Cardiac muscle cell (in vitro differentiated cells and primary cell): Measurements from ENCODE around the gene ACBD4. TPM values are rescaled to one million over a fixed set of nuclear protein-coding genes. Genes with fewer than 3 reads are reported as not detected.

Experiments
- DNase-seq, 2 donors: peaks; one replicate each; pipeline versions ENCODE4 v3.0.0 to v3.0.0-alpha.2; 2010 to 2017; ENCODE audit warnings: low read depth in 1 of 2, low spot score in 1 of 2
- H3K27ac ChIP-seq: fragments of 200-600 bp; sonication (generic); 2 replicates; pipeline ENCODE4 v1.5.1; 2016
- H3K27me3 ChIP-seq: fragments of 200-600 bp; sonication (generic); 2 replicates; pipeline ENCODE4 v1.6.0; 2016; ENCODE audit warnings: control low read depth
- H3K36me3 ChIP-seq: fragments of 200-600 bp; sonication (generic); 2 replicates; pipeline ENCODE4 v1.5.1; 2016; ENCODE audit warnings: control low read depth
- H3K4me1 ChIP-seq: fragments of 200-600 bp; sonication (generic); 2 replicates; pipeline ENCODE4 v1.8.1; 2017; ENCODE audit warnings: low read depth, mild to moderate bottlenecking, mixed run types
- H3K4me3 ChIP-seq: fragments of 200-600 bp; sonication (generic); 2 replicates; pipeline ENCODE4 v1.5.1; 2016; ENCODE audit warnings: mild to moderate bottlenecking
- H3K9me3 ChIP-seq: fragments of 200-600 bp; sonication (generic); 2 replicates; pipeline ENCODE4 v1.5.1; 2017; ENCODE audit warnings: low read depth, mild to moderate bottlenecking, control low read depth
- CTCF ChIP-seq: IDR thresholded peaks from 2 replicates; pipeline ENCODE4 v1.5.1; 2012; ENCODE audit warnings: low read depth, mild to moderate bottlenecking, low read length
- polyA plus RNA-seq: library from polyadenylated mRNA; unstranded; fragments of >200 nt; fragmentation: Nextera tagmentation; extraction: Ambion mirVana; gene quantifications from 2 replicates; pipeline ENCODE4 v1.2.1, GENCODE V29; 2016
- total RNA-seq: library from RNA; depleted of rRNA; stranded (reverse); fragments of >200 nt; gene quantifications from 2 replicates; pipeline ENCODE4 v1.2.3, GENCODE V29; 2016

ACBD4 gene
- total and polyA plus RNA-seq, 2 experiments from 2014 or later: 20.5 to 29.3 TPM

DNA sequence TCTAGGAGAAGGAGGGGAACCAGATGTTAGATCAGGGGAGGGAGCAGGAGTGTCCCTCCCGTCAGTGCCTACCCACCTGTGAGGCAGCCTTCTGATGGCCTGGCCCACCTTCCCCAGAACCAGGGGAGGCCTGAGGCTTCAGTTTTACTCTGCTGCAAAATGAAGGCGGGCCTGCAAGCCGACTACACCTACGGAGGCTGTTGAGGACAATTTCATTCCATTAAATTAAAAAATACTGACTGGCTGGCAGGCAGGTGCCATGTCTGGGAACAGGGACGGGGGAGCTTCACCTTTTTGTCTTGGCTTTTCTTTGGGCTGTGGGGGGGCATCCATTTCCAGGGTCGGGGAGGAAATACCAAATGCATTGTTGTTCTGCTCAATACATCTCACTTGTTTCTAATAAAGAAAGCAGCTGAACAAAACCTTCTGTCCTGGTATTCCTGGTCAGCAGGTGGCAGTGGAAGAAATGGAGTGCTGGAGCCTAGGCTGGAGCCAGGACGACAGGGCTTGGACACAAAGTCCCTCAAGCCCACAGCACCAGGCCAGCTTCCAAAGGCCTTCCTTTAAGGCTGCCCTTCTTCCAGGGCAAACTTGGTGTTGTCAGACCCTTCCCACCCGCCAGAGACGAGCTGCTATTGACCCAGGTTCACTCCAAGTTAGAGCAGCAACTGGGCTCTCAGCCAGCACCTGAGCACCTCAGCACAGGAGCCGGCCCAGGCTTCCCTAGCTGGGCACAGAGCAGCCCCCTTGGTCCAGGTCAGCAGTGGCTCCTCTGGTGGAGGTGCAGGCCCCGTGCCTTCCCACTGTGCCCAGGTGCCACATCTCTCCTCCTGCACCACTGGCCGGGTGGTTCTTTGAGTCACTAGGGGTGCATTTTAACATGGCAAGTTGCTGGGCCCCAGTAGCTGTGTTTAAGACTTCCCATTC, 26.6 kb upstream of the ACBD4 start:
- Histone ChIP-seq H3K36me3 (peaks cover 28% of the 10 kb centered on the region), H3K27me3 (no peaks in the 10 kb centered on the region), H3K9me3 (no peaks in the 10 kb centered on the region), H3K4me3 (no peak overlapping the region), H3K4me1 (no peaks in the 10 kb centered on the region), H3K27ac (peak overlapping the region; percentile 64)
- no peak for DNase-seq
- TF ChIP-seq CTCF: no peak

DNA sequence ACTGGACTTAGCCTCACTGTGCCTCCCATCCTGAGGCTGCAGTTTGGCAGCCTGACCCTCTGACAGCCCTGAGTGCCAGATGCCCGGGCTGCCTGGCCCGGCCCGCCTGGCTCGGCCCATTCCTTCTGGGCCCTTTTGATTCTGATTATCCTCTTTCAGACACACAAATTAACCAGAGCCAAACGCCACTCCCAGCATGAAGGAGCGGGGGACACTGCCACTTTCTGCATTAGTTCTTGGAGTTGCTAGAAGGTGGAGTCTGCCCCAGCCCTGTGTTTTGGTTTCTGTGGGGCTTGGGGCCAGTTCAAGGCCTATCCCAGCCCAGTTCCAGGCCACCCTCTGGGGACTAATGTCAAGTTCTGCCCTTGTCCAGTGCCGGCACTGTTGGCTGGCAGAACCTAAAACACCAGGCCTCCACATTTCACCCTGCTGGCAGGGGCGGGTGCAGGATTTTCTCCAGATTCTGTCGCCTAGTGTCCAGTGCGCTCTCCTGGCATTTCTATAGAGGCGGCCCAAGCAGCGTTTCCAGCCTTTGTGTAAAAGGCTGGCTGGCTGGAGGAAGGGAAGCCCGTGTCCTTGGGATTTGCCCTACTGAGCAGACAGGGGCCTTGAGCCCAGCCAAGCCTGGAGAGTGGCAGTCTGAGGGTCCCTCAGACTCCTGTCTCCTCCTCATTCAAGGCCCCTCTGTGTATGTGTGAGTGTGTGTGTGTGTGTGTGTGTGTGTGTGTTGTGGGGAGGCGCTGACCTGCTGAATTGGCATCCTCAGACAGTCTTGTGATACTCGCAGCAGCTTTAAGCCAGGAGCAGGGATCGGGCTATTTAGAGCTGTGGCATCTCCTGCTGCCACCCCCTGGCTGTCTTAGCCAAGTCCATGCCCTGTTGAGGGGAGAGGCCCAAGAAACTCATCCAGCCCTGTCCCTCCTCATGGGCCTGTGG, 24.5 kb upstream of the ACBD4 start:
- no peaks in the 10 kb centered on the region for H3K27me3 ChIP-seq
- peak overlapping the region; percentile 84 for H3K27ac ChIP-seq
- peaks cover 11% of the 10 kb centered on the region for H3K36me3 ChIP-seq
- no peak overlapping the region for H3K4me3 ChIP-seq
- H3K9me3 ChIP-seq: no peaks in the 10 kb centered on the region
- no peaks in the 10 kb centered on the region for H3K4me1 ChIP-seq
- no peak for TF ChIP-seq CTCF
- peak in 1 of 2 donors; percentile 10 for DNase-seq

DNA sequence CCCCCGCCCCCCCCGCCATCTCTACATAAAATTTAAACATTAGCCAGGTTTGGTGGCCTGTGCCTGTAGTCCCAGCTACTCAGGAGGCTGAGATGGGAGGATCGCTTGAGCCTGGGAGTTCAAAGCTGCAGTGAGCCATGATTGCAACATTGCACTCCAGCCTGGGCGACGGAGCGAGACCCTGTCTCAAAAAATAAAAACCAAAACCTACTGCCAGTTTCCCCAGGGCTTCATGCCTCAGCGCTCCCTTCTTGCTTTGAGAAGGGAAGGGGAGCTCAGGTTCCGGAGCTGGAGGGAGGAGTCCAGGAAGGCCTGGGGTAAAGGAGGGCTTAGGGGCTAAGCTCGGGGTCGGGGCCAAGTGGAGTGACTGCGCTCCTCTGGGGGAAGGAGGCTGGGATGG, 23.6 kb upstream of the ACBD4 start:
- TF ChIP-seq CTCF: no peak
- Histone ChIP-seq H3K9me3 (no peaks in the 10 kb centered on the region), H3K4me3 (no peak overlapping the region), H3K36me3 (peaks cover 2% of the 10 kb centered on the region), H3K4me1 (no peaks in the 10 kb centered on the region), H3K27me3 (no peaks in the 10 kb centered on the region), H3K27ac (peak overlapping the region; percentile 84)
- DNase-seq: no peak

DNA sequence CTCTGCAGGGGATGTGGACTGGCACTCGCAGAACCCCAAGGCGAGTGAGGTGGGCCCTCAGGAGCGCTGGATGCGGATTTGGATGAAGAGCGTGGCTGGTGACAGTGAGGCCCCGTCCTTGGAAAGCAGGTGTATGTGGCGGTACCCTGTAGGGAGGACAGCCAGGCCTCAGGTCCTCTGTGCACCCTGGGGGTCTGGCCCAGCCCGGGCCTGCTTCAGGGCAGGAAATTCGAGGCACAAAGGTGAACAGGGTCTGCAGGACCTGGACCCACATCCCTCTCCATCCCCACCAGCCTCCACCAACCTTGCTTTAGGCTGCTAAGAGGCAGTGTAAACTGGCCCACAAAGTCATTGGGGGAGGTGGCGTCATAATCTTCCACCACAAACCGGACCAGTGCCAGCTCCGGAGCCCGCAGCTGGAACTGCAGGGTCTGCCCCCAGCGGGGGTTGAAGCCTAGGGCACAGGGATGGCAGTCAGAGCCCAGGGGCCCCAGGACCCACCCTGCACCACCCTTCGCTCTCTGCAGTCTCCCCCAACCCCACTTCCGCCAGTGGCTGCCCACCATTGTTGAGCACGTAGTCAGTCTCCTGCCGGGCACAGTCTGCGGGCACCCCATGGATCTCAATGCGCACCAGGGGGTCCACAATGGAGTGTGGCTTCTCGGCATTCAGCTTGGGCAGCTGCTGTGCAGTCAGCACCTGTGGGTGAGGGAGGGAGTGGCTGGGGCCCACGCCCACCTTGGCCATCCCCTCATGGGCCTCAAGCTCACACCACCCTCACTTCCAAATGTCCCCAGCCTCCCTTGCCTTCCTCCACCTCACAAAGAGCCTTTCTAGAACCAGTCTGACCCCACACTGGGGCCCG, 22.7 kb upstream of the ACBD4 start:
- DNase-seq: no peak
- H3K27me3 ChIP-seq: no peaks in the 10 kb centered on the region

More for the DNA sequence above, 22.7 kb upstream of the ACBD4 start:
- Histone ChIP-seq H3K4me1 (no peaks in the 10 kb centered on the region), H3K36me3 (no peaks in the 10 kb centered on the region), H3K27ac (no peak overlapping the region), H3K4me3 (no peak overlapping the region), H3K9me3 (no peaks in the 10 kb centered on the region)
- TF ChIP-seq CTCF: no peak
